H1 (cell line): ENCODE data around the gene DLGAP3. TPM values are rescaled to one million over a fixed set of nuclear protein-coding genes. Genes with fewer than 3 reads are reported as not detected.

ENCODE experiments used
- CTCF ChIA-PET: fragments of 300-600 bp; sonication (Branson Sonifier 250); formaldehyde crosslinking; loops from one replicate; lab custom pipeline; 2021; ENCODE audit not compliant: partially characterized antibody; lab: Charles Lee
- POLR2A ChIA-PET: fragments of 300-600 bp; sonication (Branson Sonifier 250); formaldehyde crosslinking; loops from one replicate; lab custom pipeline; 2021; ENCODE audit warnings: inconsistent platforms; ENCODE audit not compliant: partially characterized antibody; lab: Charles Lee
- DNase-seq, 2 experiments: peaks; one replicate each; pipeline versions ENCODE4 v3.0.0 to v3.0.0-alpha.2; 2010 to 2022; ENCODE audit warnings: low spot score in 2 of 2, low read depth in 1 of 2, mixed read lengths in 1 of 2
- FAIRE-seq: peaks from 2 replicates; lab custom pipeline; 2011; peaks lifted over from hg19 to GRCh38; lab: Jason Lieb, UNC
- H2AFZ ChIP-seq: 2 replicates; pipeline ENCODE4 v1.8.1; 2012; ENCODE audit warnings: low read length, inconsistent platforms
- H2AK5ac ChIP-seq: 2 replicates; pipeline ENCODE4 v1.6.1; 2013; ENCODE audit warnings: low read depth, low read length
- H2BK120ac ChIP-seq: replicated peaks from 2 replicates; pipeline ENCODE3; 2013; ENCODE audit warnings: low read depth, low read length, inconsistent platforms
- H2BK12ac ChIP-seq: 2 replicates; pipeline ENCODE4 v1.6.1; 2013; ENCODE audit warnings: low read depth, low read length
- H2BK15ac ChIP-seq: 2 replicates; pipeline ENCODE4 v1.6.1; 2013; ENCODE audit warnings: low read length
- H2BK20ac ChIP-seq: 2 replicates; pipeline ENCODE4 v1.6.1; 2013; ENCODE audit warnings: low read length
- H2BK5ac ChIP-seq: 2 replicates; pipeline ENCODE4 v1.6.1; 2013; ENCODE audit warnings: low read depth, low read length
- H3K14ac ChIP-seq: 2 replicates; pipeline ENCODE4 v1.6.1; 2013; ENCODE audit warnings: inconsistent platforms; ENCODE audit not compliant: insufficient read length
- H3K18ac ChIP-seq: 2 replicates; pipeline ENCODE4 v1.6.1; 2013; ENCODE audit warnings: low read length; ENCODE audit errors: extremely low read depth
- H3K23ac ChIP-seq: 2 replicates; pipeline ENCODE4 v1.6.1; 2013; ENCODE audit warnings: inconsistent platforms; ENCODE audit not compliant: insufficient read length
- H3K23me2 ChIP-seq: 2 replicates; pipeline ENCODE4 v1.6.1; 2013; ENCODE audit warnings: low read depth, low read length
- H3K27ac ChIP-seq: 2 replicates; pipeline ENCODE4 v1.6.1; 2011; ENCODE audit warnings: low read depth, low read length, inconsistent platforms
- H3K27me3 ChIP-seq, 4 experiments: replicated peaks in 1 of 4; 1 replicate in 1 of 4; 2 replicates in 3 of 4; pipeline versions ENCODE4 v1.6.1 to v1.8.1; 2011 to 2013; ENCODE audit warnings: low read length in 3 of 4, mild to moderate bottlenecking in 3 of 4, inconsistent platforms in 2 of 4, mixed read lengths in 2 of 4, moderate library complexity in 1 of 4; ENCODE audit not compliant: control insufficient read depth in 3 of 4, insufficient read depth in 3 of 4; ENCODE audit errors: extremely low read depth in 1 of 4
- H3K36me3 ChIP-seq, 4 experiments: 2 replicates each; pipeline versions ENCODE4 v1.6.1 to v1.8.1; 2011 to 2013; ENCODE audit warnings: mild to moderate bottlenecking in 4 of 4, low read length in 3 of 4, moderate library complexity in 2 of 4, control low read depth in 1 of 4, inconsistent platforms in 1 of 4; ENCODE audit not compliant: insufficient read depth in 4 of 4, control insufficient read depth in 2 of 4
- H3K4ac ChIP-seq: replicated peaks from 2 replicates; pipeline ENCODE3; 2013; ENCODE audit warnings: low read length, low read depth, mixed read lengths, inconsistent platforms; ENCODE audit not compliant: insufficient read length
- H3K4me1 ChIP-seq, 4 experiments: replicated peaks in 1 of 4; 1 replicate in 1 of 4; 2 replicates in 3 of 4; pipeline versions ENCODE4 v1.6.1 to v1.8.1; 2011 to 2013; ENCODE audit warnings: low read length in 3 of 4, inconsistent platforms in 2 of 4, mixed read lengths in 1 of 4; ENCODE audit not compliant: insufficient read depth in 4 of 4, control insufficient read depth in 3 of 4
- H3K4me2 ChIP-seq, 2 experiments: 2 replicates each; pipeline versions ENCODE4 v1.6.1 to v1.8.1; 2011 to 2013; ENCODE audit warnings: low read depth in 2 of 2, low read length in 2 of 2, control low read depth in 1 of 2, inconsistent platforms in 1 of 2, mild to moderate bottlenecking in 1 of 2; ENCODE audit not compliant: insufficient read depth in 1 of 2
- H3K4me3 ChIP-seq, 4 experiments: fragments of 200-600, 300-600 bp in 1 of 4; sonication (generic), shearing (Covaris generic), sonication (Bioruptor Twin) in 1 of 4; 2 replicates each; pipeline versions ENCODE4 v1.5.1 to v1.8.1; 2011 to 2016; ENCODE audit warnings: low read length in 4 of 4, low read depth in 3 of 4, control low read depth in 2 of 4, inconsistent platforms in 2 of 4, mild to moderate bottlenecking in 2 of 4, mixed read lengths in 1 of 4, moderate library complexity in 1 of 4; ENCODE audit not compliant: insufficient read depth in 2 of 4; ENCODE audit errors: extremely low read depth in 1 of 4
- H3K56ac ChIP-seq: replicated peaks from 2 replicates; pipeline ENCODE3; 2013; ENCODE audit warnings: low read depth, mild to moderate bottlenecking, mixed read lengths, low read length, inconsistent platforms; ENCODE audit not compliant: insufficient read length
- H3K79me1 ChIP-seq: 2 replicates; pipeline ENCODE4 v1.6.1; 2013; ENCODE audit warnings: low read depth, low read length, control low read depth
- H3K79me2 ChIP-seq, 2 experiments: 2 replicates each; pipeline versions ENCODE4 v1.6.1 to v1.8.1; 2012 to 2013; ENCODE audit warnings: low read length in 2 of 2, mild to moderate bottlenecking in 2 of 2, inconsistent platforms in 1 of 2; ENCODE audit not compliant: insufficient read depth in 2 of 2, control insufficient read depth in 1 of 2
- H3K9ac ChIP-seq, 4 experiments: replicated peaks in 1 of 4; 1 replicate in 1 of 4; 2 replicates in 3 of 4; pipeline versions ENCODE4 v1.6.1 to v1.8.1; 2011 to 2013; ENCODE audit warnings: low read depth in 3 of 4, low read length in 3 of 4, control low read depth in 2 of 4, mild to moderate bottlenecking in 2 of 4, moderate library complexity in 2 of 4, inconsistent platforms in 1 of 4; ENCODE audit errors: extremely low read depth in 1 of 4
- H3K9me3 ChIP-seq, 2 experiments: 2 replicates each; pipeline versions ENCODE4 v1.6.1 to v1.8.1; 2012 to 2013; ENCODE audit warnings: mild to moderate bottlenecking in 2 of 2, moderate library complexity in 2 of 2, control low read depth in 1 of 2, inconsistent platforms in 1 of 2, low read depth in 1 of 2, low read length in 1 of 2, mixed read lengths in 1 of 2; ENCODE audit not compliant: insufficient read depth in 2 of 2
- H4K20me1 ChIP-seq, 2 experiments: replicated peaks in 1 of 2; 2 replicates each; pipeline versions ENCODE3 to v1.8.1; 2011 to 2013; ENCODE audit warnings: inconsistent platforms in 2 of 2, low read length in 2 of 2, mild to moderate bottlenecking in 1 of 2; ENCODE audit not compliant: insufficient read depth in 2 of 2, control insufficient read depth in 1 of 2
- H4K5ac ChIP-seq: 2 replicates; pipeline ENCODE4 v1.6.1; 2013; ENCODE audit warnings: low read length, low read depth, mixed read lengths, inconsistent platforms; ENCODE audit not compliant: insufficient read length
- H4K8ac ChIP-seq: 2 replicates; pipeline ENCODE4 v1.8.0; 2013; ENCODE audit warnings: mild to moderate bottlenecking, moderate library complexity, low read length, inconsistent platforms; ENCODE audit not compliant: insufficient read depth; ENCODE audit errors: extremely low read depth
- H4K91ac ChIP-seq: replicated peaks from 2 replicates; pipeline ENCODE3; 2013; ENCODE audit warnings: low read length, mixed read lengths, inconsistent platforms; ENCODE audit not compliant: insufficient read length
- ATF3 ChIP-seq: IDR thresholded peaks from 2 replicates; pipeline ENCODE4 v1.6.1; 2011; ENCODE audit warnings: low read depth, mild to moderate bottlenecking, low read length; ENCODE audit not compliant: insufficient read depth
- BACH1 ChIP-seq: IDR thresholded peaks from 2 replicates; pipeline ENCODE4 v1.6.1; 2012; ENCODE audit warnings: low read length, improper control_type of control experiment
- GTF2F1 ChIP-seq: IDR thresholded peaks from 2 replicates; pipeline ENCODE4 v1.6.1; 2012; ENCODE audit warnings: low read depth, low read length, improper control_type of control experiment, borderline replicate concordance
- JUND ChIP-seq: IDR thresholded peaks from 2 replicates; pipeline ENCODE4 v1.6.1; 2011; ENCODE audit warnings: mild to moderate bottlenecking, improper control_type of control experiment, low read length
- PHF8 ChIP-seq: fragments of 200-600 bp; sonication (generic); conservative IDR thresholded peaks from 2 replicates; pipeline ENCODE4 v1.7.1; 2012; ENCODE audit warnings: low read depth, mild to moderate bottlenecking, inconsistent platforms, low read length, moderate library complexity
- POU5F1 ChIP-seq: IDR thresholded peaks from 2 replicates; pipeline ENCODE4 v1.6.1; 2011; ENCODE audit warnings: low read depth, mild to moderate bottlenecking, low read length, moderate library complexity
- RFX5 ChIP-seq: IDR thresholded peaks from 2 replicates; pipeline ENCODE4 v1.6.1; 2011; ENCODE audit warnings: low read depth, low read length, improper control_type of control experiment, borderline replicate concordance
- SP1 ChIP-seq: IDR thresholded peaks from 2 replicates; pipeline ENCODE4 v1.6.1; 2011; ENCODE audit warnings: low read depth, low read length
- SP4 ChIP-seq: IDR thresholded peaks from 2 replicates; pipeline ENCODE4 v1.6.1; 2012; ENCODE audit warnings: low read length, inconsistent platforms
- TAF7 ChIP-seq: optimal IDR thresholded peaks from 2 replicates; pipeline ENCODE3; 2011; ENCODE audit warnings: low read depth, mild to moderate bottlenecking, inconsistent platforms, low read length, moderate library complexity, borderline replicate concordance
- WGBS, 2 experiments: shearing (Covaris generic) in 1 of 2; methylation state at CpG; one replicate each; pipeline versions ENCODE4 v1.1.6 to v1.1.7; 2013 to 2015; ENCODE audit warnings: low lambda C conversion rate in 2 of 2, mixed read lengths in 2 of 2, inconsistent platforms in 1 of 2, low coverage in 1 of 2, missing lambda C conversion rate in 1 of 2; ENCODE audit not compliant: insufficient replicate concordance in 2 of 2, insufficient coverage in 1 of 2, insufficient read length in 1 of 2; ENCODE audit errors: extremely low coverage in 1 of 2, missing lambda C conversion rate in 1 of 2; 5-methylcytosine and 5-hydroxymethylcytosine counted together
- polyA plus RNA-seq, 7 experiments: library from polyadenylated mRNA; depleted of rRNA in 3 of 7; stranded (reverse) in 5 of 7; unstranded in 2 of 7; fragments of >200 nt in 5 of 7; fragments of 200-250 nt in 2 of 7; gene quantifications; 1 replicate in 5 of 7; 2 replicates in 1 of 7; 4 replicates in 1 of 7; pipeline versions ENCODE4 v1.2.1 to v1.2.3, GENCODE V29; 2011 to 2013; ENCODE audit warnings: missing spikeins in 2 of 7, mixed read lengths in 2 of 7
- total RNA-seq: library from RNA; stranded (reverse); fragmentation: NEBNext Ultra II Directional; extraction: Animal tissue kit (Norgen Biotek cat#: 25700); gene quantifications from 2 replicates; pipeline ENCODE4 v1.2.1, GENCODE V29; 2021

Gene DLGAP3
- total and polyA plus RNA-seq, 2 of the 8 experiments (the other 6 are each of a cell fraction or from before 2014, with no cell fraction given) = 3.8 to 13.2 TPM

GRCh38 chr1:34829250-34829649, 100.2 kb downstream of the DLGAP3 start:
- Histone ChIP-seq H2AK5ac (no peak overlapping the region), H3K9ac (no peak overlapping the region)

More at GRCh38 chr1:34829250-34829649, 100.2 kb downstream of the DLGAP3 start:
- H3K79me2 ChIP-seq = no peaks in the 10 kb centered on the region
- no peaks in the 10 kb centered on the region for H3K9me3 ChIP-seq
- no peak overlapping the region for H2BK15ac ChIP-seq
- FAIRE-seq = no peak
- H3K4me1 ChIP-seq = no peaks in the 10 kb centered on the region; a peak in 3 of 7 replicates
- H2BK20ac ChIP-seq = no peak overlapping the region
- H2BK120ac ChIP-seq = no peak overlapping the region
- H3K14ac ChIP-seq = no peak overlapping the region
- H3K27me3 ChIP-seq = no peaks in the 10 kb centered on the region
- H3K27ac ChIP-seq = no peak overlapping the region
- no peak overlapping the region for H3K4me3 ChIP-seq
- H3K56ac ChIP-seq = no peak overlapping the region
- H3K4ac ChIP-seq = no peak overlapping the region
- no peaks in the 10 kb centered on the region; the same call in 1 of the 2 replicates for H3K23me2 ChIP-seq
- TF ChIP-seq PHF8 (no peak), ATF3 (no peak), SP1 (no peak), JUND (no peak), SP4 (no peak), GTF2F1 (no peak), BACH1 (no peak), TAF7 (no peak), POU5F1 (no peak), RFX5 (no peak)
- TF ChIP-seq, all 59 proteins: peak for 0
- Histone ChIP-seq H4K91ac (no peak overlapping the region), H4K20me1 (no peaks in the 10 kb centered on the region), H4K8ac (no peak overlapping the region), H3K79me1 (no peaks in the 10 kb centered on the region), H4K5ac (no peak overlapping the region), H2BK12ac (no peak overlapping the region), H3K4me2 (no peak overlapping the region), H2AFZ (no peak overlapping the region), H2BK5ac (no peak overlapping the region), H3K18ac (no peak overlapping the region), H3K36me3 (no peaks in the 10 kb centered on the region), H3K23ac (no peak overlapping the region)
- DNase-seq = peak in 1 of 2 experiments; percentile 19
- CTCF ChIA-PET = no interaction called here
- POLR2A ChIA-PET = no interaction called here
- 99% methylated on average over 3 of the region's 3 CpGs; no CpG with 5 or more reads in 1 of the 2 experiments for WGBS, 2 experiments
